Gastroesophageal sphincter (tissue), 4 donors: ENCODE data around the gene SGMS1. TPM values are rescaled to one million over a fixed set of nuclear protein-coding genes. Genes with fewer than 3 reads are reported as not detected.

Source experiments
- ATAC-seq: fragments of 150-250 bp; one replicate; pipeline ENCODE4 v1.9.1; 2016; ENCODE audit warnings: mild to moderate bottlenecking, moderate library complexity
- H3K27ac ChIP-seq, 4 donors: fragments of 200-600 bp; sonication (generic) in 3 of 4; 1 replicate in 3 of 4; 2 replicates in 1 of 4; pipeline ENCODE4 v1.5.1; 2016 to 2019
- H3K27me3 ChIP-seq: fragments of 200-600 bp; sonication (generic); one replicate; pipeline ENCODE4 v1.5.1; 2019
- H3K36me3 ChIP-seq, 2 donors: fragments of 200-600 bp; sonication (generic); one replicate each; pipeline ENCODE4 v1.5.1; 2019; ENCODE audit warnings: control low read depth in 1 of 2
- H3K4me1 ChIP-seq, 3 donors: fragments of 200-600 bp; sonication (generic); 1 replicate in 2 of 3; 2 replicates in 1 of 3; pipeline ENCODE4 v1.5.1; 2016 to 2019; ENCODE audit warnings: control low read depth in 2 of 3
- H3K4me3 ChIP-seq, 2 donors: fragments of 200-600 bp; sonication (generic); one replicate each; pipeline ENCODE4 v1.5.1; 2019; ENCODE audit warnings: mild to moderate bottlenecking in 1 of 2, moderate library complexity in 1 of 2
- H3K9me3 ChIP-seq, 3 donors: fragments of 200-600 bp; sonication (generic); one replicate each; pipeline ENCODE4 v1.5.1; 2017 to 2019; ENCODE audit warnings: control low read depth in 2 of 3
- EP300 ChIP-seq: sonication (generic); formaldehyde crosslinking; IDR thresholded peaks from one replicate; pipeline ENCODE4 v1.6.1; 2017; ENCODE audit warnings: antibody characterized with exemption, mild to moderate bottlenecking
- POLR2A ChIP-seq, 2 donors: fragments of 450-650 bp; IDR thresholded peaks; one replicate each; pipeline ENCODE4 v1.6.1; 2017; ENCODE audit warnings: antibody characterized with exemption in 2 of 2, mild to moderate bottlenecking in 2 of 2, moderate library complexity in 1 of 2
- POLR2AphosphoS5 ChIP-seq: sonication (generic); formaldehyde crosslinking; IDR thresholded peaks from one replicate; pipeline ENCODE4 v1.6.1; 2017; ENCODE audit warnings: antibody characterized with exemption
- WGBS, 2 donors: methylation state at CpG; one replicate each; pipeline ENCODE4 v1.1.5; 2018; ENCODE audit warnings: low coverage in 1 of 2; 5-methylcytosine and 5-hydroxymethylcytosine counted together
- total RNA-seq, 4 donors: library from RNA; depleted of rRNA; stranded (reverse); fragments of >200 nt; gene quantifications; one replicate each; pipeline ENCODE4 v1.1.0, GENCODE V29; 2016
- TF ChIP-seq, protein P1 (sequence below), 4 experiments: fragments of 200-600 bp in 2 of 4; fragments of 450-650 bp in 2 of 4; sonication (generic) in 1 of 4; IDR thresholded peaks; one replicate each; pipeline ENCODE4 v1.5.1; 2017 to 2019; ENCODE audit warnings: antibody characterized with exemption in 4 of 4, mild to moderate bottlenecking in 2 of 4, moderate library complexity in 2 of 4

The SGMS1 gene
- total RNA-seq, 4 donors from 2014 or later = 57.7 to 116 (median 66.1) TPM

DNA sequence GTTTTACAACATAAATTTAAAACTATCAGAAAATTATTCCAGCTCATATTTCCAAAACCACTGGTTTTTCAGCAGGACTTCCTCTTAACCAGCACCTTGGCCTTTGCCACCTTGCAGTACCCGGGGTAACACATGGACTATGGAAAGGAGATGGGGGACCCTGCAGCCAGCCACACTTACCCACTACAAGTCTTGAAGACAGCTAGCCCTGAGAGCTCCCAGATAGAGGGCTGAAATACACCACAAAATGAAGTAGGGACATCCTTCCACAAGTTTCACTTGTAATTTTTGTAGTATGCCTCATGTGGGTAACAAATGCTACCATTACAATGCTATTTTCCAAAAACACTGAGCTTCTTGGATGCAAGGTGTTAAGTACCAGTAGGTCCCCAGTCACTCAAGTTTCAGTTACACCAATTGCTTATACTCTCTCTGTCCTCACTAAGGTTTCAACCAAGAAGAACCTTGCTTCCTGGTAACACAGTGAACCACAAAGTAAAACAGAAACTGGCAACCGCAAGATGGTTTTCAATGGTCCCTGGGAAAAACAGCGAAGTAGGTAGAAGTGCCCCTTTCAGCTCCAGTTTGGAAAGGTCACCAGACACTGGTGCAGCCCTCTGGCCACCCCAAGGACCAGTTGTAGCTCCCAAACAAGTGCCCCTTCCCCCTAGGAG, 110.9 kb downstream of the SGMS1 start:
- Histone ChIP-seq H3K36me3 (no peaks in the 10 kb centered on the region), H3K9me3 (no peaks in the 10 kb centered on the region), H3K4me1 (peaks cover 7 to 58% (median 9%) of the 10 kb centered on the region in 3 donors), H3K4me3 (no peak overlapping the region), H3K27me3 (no peaks in the 10 kb centered on the region), H3K27ac (peak overlapping the region in 2 of 4 donors; percentile 3 to 40)
- 90 to 100% methylated on average over 1 to 3 of the region's 3 CpGs for WGBS, 2 donors
- ATAC-seq = no peak
- TF ChIP-seq POLR2A (IDR thresholded peaks at IDR 0.05) (no peak), EP300 (no peak), POLR2AphosphoS5 (no peak)
- TF ChIP-seq, protein P1, sequence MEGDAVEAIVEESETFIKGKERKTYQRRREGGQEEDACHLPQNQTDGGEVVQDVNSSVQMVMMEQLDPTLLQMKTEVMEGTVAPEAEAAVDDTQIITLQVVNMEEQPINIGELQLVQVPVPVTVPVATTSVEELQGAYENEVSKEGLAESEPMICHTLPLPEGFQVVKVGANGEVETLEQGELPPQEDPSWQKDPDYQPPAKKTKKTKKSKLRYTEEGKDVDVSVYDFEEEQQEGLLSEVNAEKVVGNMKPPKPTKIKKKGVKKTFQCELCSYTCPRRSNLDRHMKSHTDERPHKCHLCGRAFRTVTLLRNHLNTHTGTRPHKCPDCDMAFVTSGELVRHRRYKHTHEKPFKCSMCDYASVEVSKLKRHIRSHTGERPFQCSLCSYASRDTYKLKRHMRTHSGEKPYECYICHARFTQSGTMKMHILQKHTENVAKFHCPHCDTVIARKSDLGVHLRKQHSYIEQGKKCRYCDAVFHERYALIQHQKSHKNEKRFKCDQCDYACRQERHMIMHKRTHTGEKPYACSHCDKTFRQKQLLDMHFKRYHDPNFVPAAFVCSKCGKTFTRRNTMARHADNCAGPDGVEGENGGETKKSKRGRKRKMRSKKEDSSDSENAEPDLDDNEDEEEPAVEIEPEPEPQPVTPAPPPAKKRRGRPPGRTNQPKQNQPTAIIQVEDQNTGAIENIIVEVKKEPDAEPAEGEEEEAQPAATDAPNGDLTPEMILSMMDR (IDR thresholded peaks at IDR 0.05) = no peak

DNA sequence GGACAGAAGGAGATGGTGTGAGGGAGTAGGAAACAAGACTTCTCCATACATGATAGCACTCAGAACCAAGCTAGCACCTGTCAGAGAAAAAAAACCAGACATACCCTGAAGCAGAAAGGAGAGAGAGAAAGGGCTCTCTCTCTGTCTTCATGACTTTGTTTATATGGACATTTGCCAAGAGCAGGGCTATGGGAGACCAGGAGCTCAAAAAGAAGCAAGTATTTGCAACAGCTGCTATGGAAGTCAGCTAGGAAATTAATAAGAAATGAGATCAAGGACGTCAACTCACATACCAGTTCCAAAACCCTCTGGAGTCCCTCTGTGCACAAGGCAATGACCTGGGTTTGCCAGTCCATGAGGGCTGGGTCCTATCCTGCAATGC, 111.6 kb downstream of the SGMS1 start:
- Histone ChIP-seq H3K9me3 (no peaks in the 10 kb centered on the region), H3K4me1 (peaks cover 7 to 53% (median 9%) of the 10 kb centered on the region in 3 donors), H3K27me3 (no peaks in the 10 kb centered on the region), H3K27ac (peak overlapping the region in 3 of 4 donors; percentile 3 to 40 (median 13)), H3K36me3 (no peaks in the 10 kb centered on the region), H3K4me3 (no peak overlapping the region)
- no peak for ATAC-seq
- TF ChIP-seq POLR2AphosphoS5 (no peak), EP300 (no peak), POLR2A (IDR thresholded peaks at IDR 0.05) (no peak)
- TF ChIP-seq, protein P1 (IDR thresholded peaks at IDR 0.05) = no peak
- WGBS, 2 donors = 40 to 50% methylated on average over 1 of the region's 1 CpG

DNA sequence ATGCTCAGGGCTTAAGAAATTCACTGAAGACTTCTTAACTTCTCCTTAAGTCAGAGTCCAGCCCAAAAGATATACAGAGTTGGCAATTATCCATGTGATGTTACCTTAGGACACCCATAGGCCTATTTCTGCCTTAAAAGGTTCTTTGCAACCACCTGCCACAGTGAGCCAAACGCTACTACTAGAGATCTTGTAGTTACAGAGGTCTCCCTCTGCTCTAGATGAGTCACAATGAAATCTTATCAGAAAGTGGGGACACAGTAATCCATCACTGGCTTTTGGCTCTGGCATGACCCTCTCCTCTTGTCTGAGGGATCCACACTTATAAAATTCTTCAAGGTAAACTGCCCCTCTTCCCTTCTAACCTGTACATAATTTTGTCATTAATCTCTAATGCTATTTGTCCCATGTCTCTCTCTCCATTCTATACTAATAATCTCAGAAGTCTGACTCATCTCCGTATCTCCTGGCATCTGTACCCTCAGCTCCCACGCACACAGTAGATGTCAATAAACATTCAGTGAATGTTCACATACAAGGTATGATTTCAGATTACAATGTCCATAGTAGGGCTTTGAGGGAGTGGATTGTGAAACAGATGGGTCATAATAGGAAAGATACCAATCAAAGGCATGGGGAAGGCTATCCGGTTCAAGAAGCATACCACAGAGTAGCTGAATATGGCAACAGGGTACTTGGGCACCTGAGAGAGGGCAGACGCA, 112.1 kb downstream of the SGMS1 start:
- no peaks in the 10 kb centered on the region for H3K36me3 ChIP-seq
- H3K27ac ChIP-seq = peak overlapping the region in 3 of 4 donors; percentile 3 to 40 (median 13)
- 51 to 53% methylated on average over 5 of the region's 5 CpGs for whole genome bisulfite sequencing, 2 donors
- no peaks in the 10 kb centered on the region for H3K9me3 ChIP-seq
- TF ChIP-seq EP300 = no peak
- no peak for TF ChIP-seq POLR2A (IDR thresholded peaks at IDR 0.05)
- TF ChIP-seq, protein P1 (IDR thresholded peaks at IDR 0.05) = no peak
- no peak for TF ChIP-seq POLR2AphosphoS5
- H3K27me3 ChIP-seq = no peaks in the 10 kb centered on the region
- H3K4me1 ChIP-seq = peaks cover 7 to 50% (median 9%) of the 10 kb centered on the region in 3 donors
- no peak for ATAC-seq
- H3K4me3 ChIP-seq = no peak overlapping the region

DNA sequence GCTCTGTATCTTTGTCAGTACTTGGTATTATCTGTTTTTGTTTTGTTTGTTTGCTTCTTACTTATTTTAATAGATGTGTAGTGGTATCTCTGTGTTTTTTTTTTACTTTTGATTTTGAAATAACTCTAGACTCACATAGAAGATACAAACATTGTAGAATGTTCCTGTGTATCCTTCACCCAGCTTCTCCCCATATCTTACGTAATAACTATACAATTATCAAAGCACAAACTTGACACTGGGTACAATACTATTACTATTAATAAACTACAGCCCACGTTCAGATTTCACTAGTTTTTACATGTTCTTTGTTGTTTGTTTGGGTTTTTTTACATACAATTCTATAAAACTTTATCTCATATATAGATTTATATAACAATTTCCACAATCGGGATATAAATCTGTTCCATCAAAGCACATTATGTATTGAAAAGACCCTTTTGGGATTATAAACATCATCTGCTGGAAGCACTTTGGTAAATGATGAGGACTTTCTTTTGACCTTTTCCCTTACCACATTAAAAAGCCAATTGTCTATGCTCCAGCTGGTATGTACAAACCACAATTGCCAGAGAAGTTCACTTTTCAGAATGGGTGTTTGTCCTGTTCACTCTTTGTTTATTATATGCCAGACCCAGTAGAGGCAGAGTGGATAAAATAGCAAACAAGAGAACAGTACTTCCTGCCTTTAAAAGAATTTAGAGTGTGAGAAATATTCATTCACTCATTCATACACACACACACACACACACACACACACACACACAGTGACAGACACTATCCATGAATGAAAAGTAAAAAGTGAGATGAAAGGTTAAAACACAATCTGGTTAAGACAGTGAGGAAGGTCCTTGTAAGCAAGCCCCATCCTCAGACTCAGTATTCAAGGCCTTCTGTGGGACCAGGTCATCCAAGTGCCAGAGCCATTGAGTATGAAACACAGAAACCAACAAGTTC, 113.0 kb downstream of the SGMS1 start:
- no peaks in the 10 kb centered on the region for H3K9me3 ChIP-seq
- no peak overlapping the region for H3K4me3 ChIP-seq
- H3K4me1 ChIP-seq = peaks cover 7 to 47% (median 9%) of the 10 kb centered on the region in 3 donors
- no peaks in the 10 kb centered on the region for H3K27me3 ChIP-seq
- 64 to 78% methylated on average over 3 of the region's 3 CpGs for WGBS, 2 donors
- TF ChIP-seq POLR2AphosphoS5 (no peak), POLR2A (IDR thresholded peaks at IDR 0.05) (no peak), EP300 (no peak)
- TF ChIP-seq, protein P1 (IDR thresholded peaks at IDR 0.05) = no peak
- H3K36me3 ChIP-seq = no peaks in the 10 kb centered on the region
- no peak for ATAC-seq
- no peak overlapping the region for H3K27ac ChIP-seq
